ENCODE results near the gene AGAP1.

The AGAP1 gene

DNA sequence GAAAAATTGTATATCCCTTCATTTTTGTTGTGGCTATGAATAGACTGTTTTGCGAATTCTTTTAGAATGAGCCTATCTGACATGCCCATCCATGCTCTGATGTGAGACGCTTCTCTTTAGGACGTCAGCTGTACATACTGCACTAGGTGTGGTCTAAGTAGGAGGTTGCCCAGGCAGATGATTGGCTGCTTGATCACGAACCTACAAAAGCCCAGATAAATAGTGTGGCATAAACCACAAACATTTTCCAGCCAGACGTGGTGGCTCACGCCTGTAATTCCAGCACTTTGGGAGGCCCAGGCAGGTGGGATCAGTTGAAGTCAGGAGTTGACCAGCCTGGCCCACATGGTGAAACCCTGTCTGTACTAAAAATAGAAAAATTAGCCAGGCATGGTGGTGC lies 251.8 kb downstream of the AGAP1 start:
- TF ChIP-seq, protein P1, sequence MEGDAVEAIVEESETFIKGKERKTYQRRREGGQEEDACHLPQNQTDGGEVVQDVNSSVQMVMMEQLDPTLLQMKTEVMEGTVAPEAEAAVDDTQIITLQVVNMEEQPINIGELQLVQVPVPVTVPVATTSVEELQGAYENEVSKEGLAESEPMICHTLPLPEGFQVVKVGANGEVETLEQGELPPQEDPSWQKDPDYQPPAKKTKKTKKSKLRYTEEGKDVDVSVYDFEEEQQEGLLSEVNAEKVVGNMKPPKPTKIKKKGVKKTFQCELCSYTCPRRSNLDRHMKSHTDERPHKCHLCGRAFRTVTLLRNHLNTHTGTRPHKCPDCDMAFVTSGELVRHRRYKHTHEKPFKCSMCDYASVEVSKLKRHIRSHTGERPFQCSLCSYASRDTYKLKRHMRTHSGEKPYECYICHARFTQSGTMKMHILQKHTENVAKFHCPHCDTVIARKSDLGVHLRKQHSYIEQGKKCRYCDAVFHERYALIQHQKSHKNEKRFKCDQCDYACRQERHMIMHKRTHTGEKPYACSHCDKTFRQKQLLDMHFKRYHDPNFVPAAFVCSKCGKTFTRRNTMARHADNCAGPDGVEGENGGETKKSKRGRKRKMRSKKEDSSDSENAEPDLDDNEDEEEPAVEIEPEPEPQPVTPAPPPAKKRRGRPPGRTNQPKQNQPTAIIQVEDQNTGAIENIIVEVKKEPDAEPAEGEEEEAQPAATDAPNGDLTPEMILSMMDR (IDR thresholded peaks at IDR 0.05; ENCODE audit: low read depth, low read length, missing control alignments), result no peak
- no peak for DNase-seq (ENCODE audit: low read depth)
- no peak overlapping the region for H3K4me3 ChIP-seq (ENCODE audit: low read depth, low read length)

GRCh38 chr2:235746257-235746934 lies 252.6 kb downstream of the AGAP1 start:
- TF ChIP-seq, protein P1 (IDR thresholded peaks at IDR 0.05; ENCODE audit: low read depth, low read length, missing control alignments), result peak; percentile 86

DNA sequence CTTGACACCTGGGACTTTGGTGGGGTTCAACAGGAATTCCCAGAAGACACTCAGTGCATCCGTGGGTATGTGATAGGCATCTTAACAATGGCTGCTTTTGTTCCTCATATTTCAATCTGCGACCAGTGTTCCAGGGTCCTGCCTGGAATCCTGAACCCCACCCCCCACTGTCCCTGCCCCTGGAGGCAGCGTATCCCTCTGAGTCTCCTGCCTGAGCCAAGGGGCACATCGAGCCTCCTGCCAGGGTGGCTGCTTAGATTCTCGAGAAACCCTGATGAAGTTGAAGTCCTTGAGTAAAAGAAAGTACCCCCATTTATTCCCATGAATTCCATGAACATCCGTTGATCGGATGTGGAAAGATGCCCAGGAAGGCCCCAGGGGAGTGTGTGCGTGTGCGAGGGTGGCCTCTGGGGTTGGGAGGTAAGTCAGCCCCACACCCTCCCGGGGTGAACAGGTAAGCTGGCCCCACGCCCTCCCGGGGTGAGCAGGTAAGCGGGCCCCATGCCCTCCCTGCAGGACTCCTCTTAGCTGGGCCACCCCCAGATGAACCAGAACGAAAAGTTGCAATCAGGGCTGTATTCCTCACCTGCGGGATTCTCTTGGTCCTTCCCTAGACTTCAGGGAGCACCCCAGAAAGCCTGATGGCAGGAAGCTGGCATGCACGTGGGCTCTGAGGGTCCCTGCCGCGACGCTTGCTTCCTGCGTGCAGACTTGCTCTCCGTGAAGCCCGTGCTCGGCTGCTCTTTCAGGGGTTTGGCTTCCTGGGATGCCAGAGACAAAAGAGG lies 253.3 kb downstream of the AGAP1 start:
- TF ChIP-seq, protein P1 (IDR thresholded peaks at IDR 0.05; ENCODE audit: low read depth, low read length, missing control alignments), result no peak
- no peak for DNase-seq (ENCODE audit: low read depth)

More at GRCh38 chr2:235746257-235746934, 252.6 kb downstream of the AGAP1 start:
- H3K4me3 ChIP-seq (ENCODE audit: low read depth, low read length), result no peak overlapping the region
- DNase-seq (ENCODE audit: low read depth), result peak; percentile 25

DNA sequence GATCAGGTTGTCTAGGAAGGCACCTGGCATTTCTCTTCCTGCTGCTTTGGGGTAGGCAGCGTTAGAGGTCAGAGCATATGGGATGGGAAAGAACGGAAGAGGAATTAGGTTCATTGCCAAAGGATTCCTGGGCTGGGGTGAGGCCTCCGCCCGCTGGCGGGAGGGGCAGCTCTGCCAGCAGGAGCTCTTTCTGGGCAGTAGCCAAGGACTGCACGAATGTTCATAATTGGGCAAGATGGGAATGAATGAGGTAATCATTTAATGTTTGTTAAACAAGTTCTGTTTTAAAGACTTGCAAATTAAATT lies 253.9 kb downstream of the AGAP1 start:
- DNase-seq (ENCODE audit: low read depth), result no peak
- TF ChIP-seq, protein P1 (IDR thresholded peaks at IDR 0.05; ENCODE audit: low read depth, low read length, missing control alignments), result no peak
- no peak overlapping the region for H3K4me3 ChIP-seq (ENCODE audit: low read depth, low read length)

More for the DNA sequence above, 253.3 kb downstream of the AGAP1 start:
- H3K4me3 ChIP-seq (ENCODE audit: low read depth, low read length), result no peak overlapping the region

DNA sequence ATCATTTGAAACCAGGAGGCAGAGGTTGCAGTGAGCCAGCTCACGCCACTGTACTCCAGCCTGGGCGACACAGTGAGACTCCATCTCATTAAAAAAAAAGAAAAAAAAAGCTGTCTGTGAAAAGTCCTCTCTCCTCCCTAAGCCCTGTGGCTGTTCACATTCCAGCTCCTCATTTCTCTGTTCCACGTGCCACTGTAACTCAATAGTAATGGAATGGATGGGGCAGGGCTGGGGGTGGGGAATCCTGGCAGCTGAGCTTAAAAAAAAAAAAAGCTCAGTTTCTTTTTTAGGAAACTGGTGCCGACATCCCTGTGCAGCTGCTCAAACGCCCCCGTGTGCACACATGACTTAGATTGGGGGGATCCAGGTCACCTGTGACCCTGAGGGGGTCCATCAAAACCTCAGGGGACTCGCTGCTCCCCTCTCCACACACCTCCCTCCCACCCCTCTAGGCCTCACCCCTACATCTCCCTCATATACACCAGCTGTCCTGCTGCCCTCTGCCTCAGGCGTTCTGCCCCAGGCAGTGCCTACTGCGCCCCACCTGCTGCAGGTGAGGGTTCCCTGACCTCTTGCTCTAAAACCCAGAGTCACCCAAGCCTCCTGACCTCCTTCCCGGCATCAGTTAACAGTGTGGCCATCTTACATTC lies 255.4 kb downstream of the AGAP1 start:
- DNase-seq (ENCODE audit: low read depth), result no peak

GRCh38 chr2:235749771-235750160 lies 255.9 kb downstream of the AGAP1 start:
- H3K4me3 ChIP-seq (ENCODE audit: low read depth, low read length), result no peak overlapping the region
- TF ChIP-seq, protein P1 (IDR thresholded peaks at IDR 0.05; ENCODE audit: low read depth, low read length, missing control alignments), result no peak
- no peak for DNase-seq (ENCODE audit: low read depth)

More for the DNA sequence above, 255.4 kb downstream of the AGAP1 start:
- TF ChIP-seq, protein P1 (IDR thresholded peaks at IDR 0.05; ENCODE audit: low read depth, low read length, missing control alignments), result no peak
- no peak overlapping the region for H3K4me3 ChIP-seq (ENCODE audit: low read depth, low read length)

Measured in GM12864 (cell line).